Spleen (tissue), 7 donors: ENCODE measurements around the gene CSH2.

Experiments used
- CTCF ChIP-seq, 11 experiments: fragments of 200-600 bp in 7 of 11; fragments of 450-650 bp in 4 of 11; sonication (generic) in 4 of 11; IDR thresholded peaks in 8 of 11; conservative IDR thresholded peaks in 3 of 11; 1 replicate in 7 of 11; 2 replicates in 4 of 11; pipeline versions ENCODE4 v1.4.0 to v1.8.0; 2016 to 2021; ENCODE audit warnings: antibody characterized with exemption in 11 of 11, inconsistent platforms in 4 of 11, mild to moderate bottlenecking in 1 of 11
- POLR2A ChIP-seq, 3 donors: fragments of 450-650 bp; IDR thresholded peaks; one replicate each; pipeline ENCODE4 v1.5.1; 2017; ENCODE audit warnings: antibody characterized with exemption in 3 of 3, mild to moderate bottlenecking in 1 of 3
- POLR2AphosphoS5 ChIP-seq, 3 donors: sonication (generic); formaldehyde crosslinking; IDR thresholded peaks; one replicate each; pipeline ENCODE4 v1.5.1; 2017; ENCODE audit warnings: antibody characterized with exemption in 3 of 3
- donor health status: DM: no; HTN: no; CAD: no; lungs with moderate emphysema.
- donor health status: DM: no; HTN: no; CAD: no.
- donor health status: DM: no; HTN: no; CAD: no.

GRCh38 chr17:63831505-63831904, 42.0 kb downstream of the CSH2 start:
- TF ChIP-seq CTCF (IDR thresholded peaks at IDR 0.05 in 8 of 11, conservative IDR thresholded peaks at IDR 0.05 in 3 of 11) (no peak), POLR2A (IDR thresholded peaks at IDR 0.05) (no peak), POLR2AphosphoS5 (IDR thresholded peaks at IDR 0.05) (no peak)
